AG09309 (cell line): ENCODE data around the gene JADE1.

ENCODE experiments used
- DNase-seq: peaks from one replicate; pipeline ENCODE4 v3.0.0-alpha.2; 2010; ENCODE audit warnings: low read depth
- H3K4me3 ChIP-seq: 2 replicates; pipeline ENCODE4 v1.5.1; 2011; ENCODE audit warnings: mild to moderate bottlenecking, low read depth, low read length, moderate library complexity; ENCODE audit not compliant: control insufficient read depth
- TF ChIP-seq, protein P1 (sequence below): IDR thresholded peaks from 2 replicates; pipeline ENCODE4 v1.5.1; 2011; ENCODE audit warnings: mild to moderate bottlenecking, low read depth, low read length, inconsistent platforms; ENCODE audit not compliant: insufficient read depth, control insufficient read depth; ENCODE audit errors: missing control alignments

JADE1 gene

GRCh38 chr4:128831531-128832242, 22.2 kb downstream of the JADE1 start:
- no peak for DNase-seq
- TF ChIP-seq, protein P1, sequence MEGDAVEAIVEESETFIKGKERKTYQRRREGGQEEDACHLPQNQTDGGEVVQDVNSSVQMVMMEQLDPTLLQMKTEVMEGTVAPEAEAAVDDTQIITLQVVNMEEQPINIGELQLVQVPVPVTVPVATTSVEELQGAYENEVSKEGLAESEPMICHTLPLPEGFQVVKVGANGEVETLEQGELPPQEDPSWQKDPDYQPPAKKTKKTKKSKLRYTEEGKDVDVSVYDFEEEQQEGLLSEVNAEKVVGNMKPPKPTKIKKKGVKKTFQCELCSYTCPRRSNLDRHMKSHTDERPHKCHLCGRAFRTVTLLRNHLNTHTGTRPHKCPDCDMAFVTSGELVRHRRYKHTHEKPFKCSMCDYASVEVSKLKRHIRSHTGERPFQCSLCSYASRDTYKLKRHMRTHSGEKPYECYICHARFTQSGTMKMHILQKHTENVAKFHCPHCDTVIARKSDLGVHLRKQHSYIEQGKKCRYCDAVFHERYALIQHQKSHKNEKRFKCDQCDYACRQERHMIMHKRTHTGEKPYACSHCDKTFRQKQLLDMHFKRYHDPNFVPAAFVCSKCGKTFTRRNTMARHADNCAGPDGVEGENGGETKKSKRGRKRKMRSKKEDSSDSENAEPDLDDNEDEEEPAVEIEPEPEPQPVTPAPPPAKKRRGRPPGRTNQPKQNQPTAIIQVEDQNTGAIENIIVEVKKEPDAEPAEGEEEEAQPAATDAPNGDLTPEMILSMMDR, result no peak

GRCh38 chr4:128832243-128832625, 22.7 kb downstream of the JADE1 start:
- TF ChIP-seq, protein P1, result no peak
- no peak overlapping the region for H3K4me3 ChIP-seq
- DNase-seq, result no peak

More at GRCh38 chr4:128831531-128832242, 22.2 kb downstream of the JADE1 start:
- H3K4me3 ChIP-seq, result no peak overlapping the region

GRCh38 chr4:128835498-128836222, 26.2 kb downstream of the JADE1 start:
- no peak for DNase-seq
- H3K4me3 ChIP-seq, result no peak overlapping the region
- TF ChIP-seq, protein P1, result no peak

DNA sequence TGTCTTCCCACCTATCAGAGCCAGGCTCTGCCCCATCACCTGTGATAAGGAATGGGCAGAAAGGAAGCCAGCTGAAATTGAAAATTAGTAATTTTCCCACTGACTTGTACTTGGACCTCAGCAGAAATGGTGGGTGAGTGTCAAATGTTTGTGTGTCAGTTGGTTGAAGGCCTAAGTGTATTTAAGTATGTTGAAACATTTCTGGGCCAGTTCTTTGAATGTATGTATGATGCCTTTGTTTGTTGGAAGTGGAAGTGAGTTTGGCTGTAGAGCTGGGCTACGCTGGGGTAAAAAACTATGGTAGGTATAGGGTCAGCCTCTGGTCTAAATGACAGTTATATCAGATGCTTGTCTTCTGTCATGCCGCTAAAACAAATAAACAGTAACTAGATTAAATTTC, 27.7 kb downstream of the JADE1 start:
- TF ChIP-seq, protein P1, result no peak
- no peak for DNase-seq
- no peak overlapping the region for H3K4me3 ChIP-seq

DNA sequence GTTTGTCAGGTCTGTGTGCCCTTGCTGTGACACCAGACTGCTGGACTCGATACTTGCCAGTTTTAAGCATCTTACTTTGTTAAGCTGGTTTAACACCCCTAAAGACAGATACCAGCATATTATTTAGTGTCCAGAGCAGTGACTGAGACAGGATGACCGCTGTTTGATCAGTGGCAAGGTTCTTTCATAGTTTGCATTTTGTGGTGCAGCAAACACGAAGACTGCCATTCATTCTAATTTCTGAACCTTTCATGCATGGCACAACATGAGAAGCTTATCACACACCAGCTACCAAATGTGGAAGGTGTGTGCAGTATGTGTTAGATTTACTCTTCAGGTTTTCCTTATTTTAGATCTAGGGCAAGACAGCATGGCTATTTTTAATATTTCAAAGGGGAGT, 28.2 kb downstream of the JADE1 start:
- no peak overlapping the region for H3K4me3 ChIP-seq
- no peak for DNase-seq
- TF ChIP-seq, protein P1, result no peak

DNA sequence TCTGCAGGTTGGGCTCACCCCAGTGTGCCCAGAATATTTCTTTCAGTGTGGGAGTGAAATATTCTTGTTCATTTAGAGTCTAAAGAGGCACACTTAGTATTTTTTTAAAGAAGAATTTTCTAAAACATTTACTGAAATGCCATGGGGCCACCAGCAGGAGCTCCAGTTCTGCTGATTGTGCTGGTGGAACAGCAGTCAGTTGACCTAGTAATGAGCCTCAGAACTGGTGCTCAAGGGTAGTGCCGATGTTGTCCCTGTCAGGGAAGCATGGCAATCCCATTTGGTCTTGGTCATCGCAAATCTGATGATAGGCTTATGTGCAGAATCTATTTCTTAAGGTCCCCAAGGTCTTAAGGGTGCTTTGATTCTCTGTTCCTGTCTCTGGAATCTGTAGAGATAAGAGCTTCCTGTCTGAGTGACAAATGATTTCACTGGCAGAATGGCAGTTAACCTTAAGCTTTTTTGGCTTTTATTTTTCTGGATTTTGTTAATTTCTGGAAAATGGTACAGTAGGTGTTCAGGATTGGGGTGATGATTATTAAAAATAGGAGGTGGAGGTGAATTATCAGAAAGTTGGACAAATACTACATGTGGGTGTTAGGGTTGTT, 31.3 kb downstream of the JADE1 start:
- TF ChIP-seq, protein P1, result no peak
- DNase-seq, result no peak
- H3K4me3 ChIP-seq, result no peak overlapping the region
